CD4-positive, alpha-beta T cell (primary cell): ENCODE measurements around the gene MYOM3. TPM values are rescaled to one million over a fixed set of nuclear protein-coding genes. Genes with fewer than 3 reads are reported as not detected.

Source experiments
- ATAC-seq: fragments of 200-7000 bp; cut with Tn5 transposase; one replicate; pipeline ENCODE4 v1.10.0; 2022; ENCODE audit warnings: mild to moderate bottlenecking; ENCODE audit not compliant: poor library complexity
- CTCF ChIA-PET: fragments of 350-600 bp; sonication (Branson Sonifier 250); formaldehyde crosslinking; loops from one replicate; lab custom pipeline; 2021; ENCODE audit warnings: antibody characterized with exemption, inconsistent platforms; lab: Charles Lee
- POLR2A ChIA-PET: fragments of 350-600 bp; sonication (Branson Sonifier 250); formaldehyde crosslinking; loops from one replicate; lab custom pipeline; 2021; ENCODE audit warnings: antibody characterized with exemption, inconsistent platforms; lab: Charles Lee
- DNase-seq, 14 experiments: peaks; one replicate each; pipeline ENCODE4 v3.0.0-alpha.2; 2013 to 2020; ENCODE audit warnings: mixed read lengths in 2 of 14
- H3K27ac ChIP-seq, 2 donors: one replicate each; pipeline versions ENCODE4 v1.5.1 to v1.7.0; 2013; ENCODE audit warnings: low read length in 2 of 2, low read depth in 1 of 2, mild to moderate bottlenecking in 1 of 2
- H3K27me3 ChIP-seq, 2 experiments: 1 replicate in 1 of 2; 2 replicates in 1 of 2; pipeline versions ENCODE4 v1.6.1 to v1.7.0; 2013; ENCODE audit warnings: low read length in 2 of 2, control low read depth in 1 of 2, mild to moderate bottlenecking in 1 of 2, moderate library complexity in 1 of 2; ENCODE audit not compliant: insufficient read depth in 2 of 2, control insufficient read depth in 1 of 2
- H3K36me3 ChIP-seq: one replicate; pipeline ENCODE4 v1.6.1; 2013; ENCODE audit warnings: low read length, control low read depth; ENCODE audit not compliant: insufficient read depth
- H3K4me1 ChIP-seq: one replicate; pipeline ENCODE4 v1.6.1; 2013; ENCODE audit warnings: low read length, control low read depth; ENCODE audit not compliant: insufficient read depth
- H3K4me3 ChIP-seq: one replicate; pipeline ENCODE4 v1.5.1; 2013; ENCODE audit warnings: mild to moderate bottlenecking, low read length, moderate library complexity
- H3K9me3 ChIP-seq, 2 experiments: 1 replicate in 1 of 2; 2 replicates in 1 of 2; pipeline versions ENCODE4 v1.6.1 to v1.7.0; 2013; ENCODE audit warnings: low read length in 2 of 2, mild to moderate bottlenecking in 2 of 2, control low read depth in 1 of 2, moderate library complexity in 1 of 2; ENCODE audit not compliant: control insufficient read depth in 1 of 2, insufficient read depth in 1 of 2
- H3K27ac Mint-ChIP-seq: one replicate; pipeline ENCODE4 v1.8.0; 2020; ENCODE audit warnings: mixed read lengths
- H3K27me3 Mint-ChIP-seq: one replicate; pipeline ENCODE4 v1.8.0; 2021; ENCODE audit warnings: mixed read lengths
- H3K36me3 Mint-ChIP-seq: one replicate; pipeline ENCODE4 v1.8.0; 2021; ENCODE audit warnings: low read depth, mixed read lengths
- H3K4me1 Mint-ChIP-seq: one replicate; pipeline ENCODE4 v1.8.0; 2021; ENCODE audit warnings: low read depth, mixed read lengths
- H3K4me3 Mint-ChIP-seq: one replicate; pipeline ENCODE4 v1.8.0; 2020; ENCODE audit warnings: mild to moderate bottlenecking, mixed read lengths
- H3K9me3 Mint-ChIP-seq: one replicate; pipeline ENCODE4 v1.8.0; 2020; ENCODE audit warnings: mixed read lengths
- intact Hi-C, 2 experiments: fragments of 100-400 bp; cut with DNase I in 1 of 2; cut with micrococcal nuclease in 1 of 2; formaldehyde crosslinking; loops; one replicate each; pipeline versions ENCODE4 v1.15.1 to v1.9.0; 2023 to 2025; cut with DNase I, micrococcal nuclease
- total RNA-seq, 174 experiments: library from RNA in 2 of 174; stranded (reverse) in 2 of 174; gene quantifications; one replicate each; pipeline ENCODE4 v1.2.3 and lab custom pipeline; 2021 to 2026
- TF ChIP-seq, protein P1 (sequence below): fragments of 200-600 bp; IDR thresholded peaks from one replicate; pipeline ENCODE4 v1.8.0; 2022; ENCODE audit warnings: antibody characterized with exemption, mild to moderate bottlenecking

Gene MYOM3
- total RNA-seq, 2 experiments from 2014 or later: not detected

GRCh38 chr1:24147194-24147593 is 35.3 kb upstream of the MYOM3 start:
- H3K27me3 Mint-ChIP-seq: peaks cover 43% of the 10 kb centered on the region

DNA sequence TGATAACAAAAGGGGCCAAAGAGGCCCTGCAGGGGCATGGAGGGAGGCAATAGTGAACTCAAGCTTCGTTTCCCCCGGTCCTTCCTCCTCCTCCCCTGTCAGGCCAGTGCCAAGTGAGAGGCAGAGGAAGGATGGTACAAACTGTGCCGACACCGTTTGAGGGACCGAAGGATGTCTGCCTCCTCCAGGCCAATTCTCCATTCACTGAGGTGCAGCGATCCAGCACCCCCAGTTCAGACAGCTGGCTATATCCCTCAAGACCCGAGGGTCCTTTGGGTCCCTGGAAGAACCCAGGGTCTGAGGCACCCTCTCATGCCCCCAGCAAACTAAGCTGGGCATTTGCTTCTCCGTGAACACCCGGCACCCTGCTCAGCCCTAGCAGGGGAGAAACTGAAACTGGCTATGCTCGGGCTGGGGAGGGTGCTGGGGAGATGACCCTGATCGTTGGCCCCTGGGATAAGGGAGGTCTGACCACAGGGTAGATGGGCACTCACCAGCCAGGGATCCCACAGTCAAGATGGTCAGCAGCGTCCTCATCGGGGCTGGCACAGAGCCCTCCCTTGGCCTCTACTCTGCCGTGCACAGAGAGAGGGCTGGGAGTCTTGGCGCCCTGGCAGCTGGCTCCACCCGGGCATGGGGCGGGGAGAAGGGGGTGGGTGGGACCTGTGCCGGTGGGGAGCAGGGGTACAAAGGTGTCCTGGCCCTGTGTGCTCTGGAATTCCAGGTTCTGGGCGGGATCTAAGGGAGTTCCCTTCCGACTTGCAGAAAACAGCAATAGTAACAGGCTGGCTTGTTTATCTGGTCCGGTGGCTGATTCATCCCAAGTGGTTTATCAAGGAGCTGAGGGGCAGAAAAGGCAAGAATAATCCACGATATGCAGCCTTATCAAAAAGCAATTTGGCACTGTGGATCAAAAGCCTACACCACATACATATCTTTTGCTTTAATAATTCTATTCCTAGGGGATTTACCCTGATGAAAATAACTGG is 30.9 kb upstream of the MYOM3 start, which contains the start of gene IL22RA1:
IL22RA1 (minus strand) TSS at position 595 of the 989 bp plus-strand sequence; CDS start at position 537, 58 bp downstream.
- Histone ChIP-seq H3K9me3 (peaks cover 0 to 8% of the 10 kb centered on the region in 2 experiments), H3K27ac (no peak within 1 kb of the TSS), H3K36me3 (no peaks in the 10 kb centered on the region), H3K27me3 (no peaks in the 10 kb centered on the region), H3K4me3 (no peak within 1 kb of the TSS), H3K4me1 (no peaks in the 10 kb centered on the region)
- no peaks in the 10 kb centered on the region for H3K36me3 Mint-ChIP-seq
- H3K4me1 Mint-ChIP-seq: no peaks in the 10 kb centered on the region
- POLR2A ChIA-PET: no interaction called here
- no peaks in the 10 kb centered on the region for H3K9me3 Mint-ChIP-seq
- DNase-seq (no peak), ATAC-seq (no peak)
- CTCF ChIA-PET: no interaction called here
- H3K27me3 Mint-ChIP-seq: peaks cover 16% of the 10 kb centered on the region
- TF ChIP-seq, protein P1, sequence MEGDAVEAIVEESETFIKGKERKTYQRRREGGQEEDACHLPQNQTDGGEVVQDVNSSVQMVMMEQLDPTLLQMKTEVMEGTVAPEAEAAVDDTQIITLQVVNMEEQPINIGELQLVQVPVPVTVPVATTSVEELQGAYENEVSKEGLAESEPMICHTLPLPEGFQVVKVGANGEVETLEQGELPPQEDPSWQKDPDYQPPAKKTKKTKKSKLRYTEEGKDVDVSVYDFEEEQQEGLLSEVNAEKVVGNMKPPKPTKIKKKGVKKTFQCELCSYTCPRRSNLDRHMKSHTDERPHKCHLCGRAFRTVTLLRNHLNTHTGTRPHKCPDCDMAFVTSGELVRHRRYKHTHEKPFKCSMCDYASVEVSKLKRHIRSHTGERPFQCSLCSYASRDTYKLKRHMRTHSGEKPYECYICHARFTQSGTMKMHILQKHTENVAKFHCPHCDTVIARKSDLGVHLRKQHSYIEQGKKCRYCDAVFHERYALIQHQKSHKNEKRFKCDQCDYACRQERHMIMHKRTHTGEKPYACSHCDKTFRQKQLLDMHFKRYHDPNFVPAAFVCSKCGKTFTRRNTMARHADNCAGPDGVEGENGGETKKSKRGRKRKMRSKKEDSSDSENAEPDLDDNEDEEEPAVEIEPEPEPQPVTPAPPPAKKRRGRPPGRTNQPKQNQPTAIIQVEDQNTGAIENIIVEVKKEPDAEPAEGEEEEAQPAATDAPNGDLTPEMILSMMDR: no peak
- intact Hi-C loops: no loop called here
- H3K4me3 Mint-ChIP-seq: no peak within 1 kb of the TSS
- no peak within 1 kb of the TSS for H3K27ac Mint-ChIP-seq

More at GRCh38 chr1:24147194-24147593, 35.3 kb upstream of the MYOM3 start:
- Histone ChIP-seq H3K4me3 (no peak overlapping the region), H3K27me3 (peaks cover 11 to 18% of the 10 kb centered on the region in 2 experiments), H3K4me1 (peaks cover 12% of the 10 kb centered on the region), H3K36me3 (no peaks in the 10 kb centered on the region), H3K27ac (no peak overlapping the region), H3K9me3 (no peaks in the 10 kb centered on the region)
- POLR2A ChIA-PET: no interaction called here
- Mint-ChIP-seq H3K4me1 (peaks cover 11% of the 10 kb centered on the region), H3K36me3 (no peaks in the 10 kb centered on the region), H3K27ac (no peak overlapping the region), H3K9me3 (no peaks in the 10 kb centered on the region), H3K4me3 (no peak overlapping the region)
- CTCF ChIA-PET: no interaction called here
- DNase-seq: no peak
- intact Hi-C loops: no loop called here
- TF ChIP-seq, protein P1: no peak
- no peak for ATAC-seq

- no peak overlapping the region for H3K4me3 ChIP-seq
- Mint-ChIP-seq H3K27me3 (peaks cover 20% of the 10 kb centered on the region), H3K9me3 (no peaks in the 10 kb centered on the region), H3K4me1 (no peaks in the 10 kb centered on the region), H3K4me3 (no peak overlapping the region), H3K36me3 (no peaks in the 10 kb centered on the region), H3K27ac (no peak overlapping the region)
- ChIA-PET POLR2A (no interaction called here), CTCF (no interaction called here)
- TF ChIP-seq, protein P1: no peak
- H3K36me3 ChIP-seq: no peaks in the 10 kb centered on the region
- H3K27ac ChIP-seq: no peak overlapping the region
- no peaks in the 10 kb centered on the region for H3K4me1 ChIP-seq
- intact Hi-C loops: no loop called here
- peaks cover 0 to 2% of the 10 kb centered on the region in 2 experiments for H3K27me3 ChIP-seq
- DNase-seq (no peak), ATAC-seq (no peak)
- H3K9me3 ChIP-seq: peaks cover 0 to 8% of the 10 kb centered on the region in 2 experiments
Observed at GRCh38 chr1:24141311-24141997, 29.5 kb upstream of the MYOM3 start.
